SU-DHL-6 (cell line): ENCODE data around the gene ALDH3A1.

Source experiments
- H2AFZ ChIP-seq: fragments of 200-600 bp; sonication (generic); 2 replicates; pipeline ENCODE4 v1.6.1; 2014; ENCODE audit warnings: low read depth, mild to moderate bottlenecking, moderate library complexity, mixed read lengths, antibody characterized with exemption, low read length; ENCODE audit not compliant: severe bottlenecking
- H3F3A ChIP-seq: fragments of 200-600 bp; shearing (Covaris generic); 2 replicates; pipeline ENCODE4 v1.6.0; 2016; ENCODE audit warnings: antibody characterized with exemption, mild to moderate bottlenecking; ENCODE audit not compliant: insufficient read depth
- H3K27ac ChIP-seq: fragments of 200-600 bp; sonication (generic); 2 replicates; pipeline ENCODE4 v1.5.1; 2016; ENCODE audit warnings: low read depth, mild to moderate bottlenecking, low read length, moderate library complexity, mixed read lengths
- H3K27me3 ChIP-seq: fragments of 200-600 bp; sonication (generic), shearing (Covaris generic); 2 replicates; pipeline ENCODE4 v1.6.0; 2014; ENCODE audit warnings: mild to moderate bottlenecking, low read length
- H3K36me3 ChIP-seq: fragments of 200-600 bp; sonication (generic); 2 replicates; pipeline ENCODE4 v1.6.1; 2014; ENCODE audit warnings: mild to moderate bottlenecking, low read length, mixed read lengths
- H3K4me2 ChIP-seq: fragments of 300-600, 200-600 bp; shearing (Covaris generic), sonication (generic); 2 replicates; pipeline ENCODE4 v1.6.0; 2014; ENCODE audit warnings: low read length, low read depth, mild to moderate bottlenecking; ENCODE audit not compliant: poor library complexity, severe bottlenecking
- H3K4me3 ChIP-seq: fragments of 200-600 bp; sonication (generic); 2 replicates; pipeline ENCODE4 v1.5.1; 2014; ENCODE audit warnings: antibody characterized with exemption, low read length, mild to moderate bottlenecking, mixed read lengths; ENCODE audit not compliant: insufficient read depth, poor library complexity, severe bottlenecking
- H3K79me2 ChIP-seq: fragments of 200-600 bp; sonication (generic); 2 replicates; pipeline ENCODE4 v1.6.1; 2014; ENCODE audit warnings: mild to moderate bottlenecking, low read length, moderate library complexity; ENCODE audit not compliant: insufficient read depth
- H3K9ac ChIP-seq: fragments of 200-600 bp; sonication (generic); 2 replicates; pipeline ENCODE4 v1.7.0; 2014; ENCODE audit warnings: mild to moderate bottlenecking, low read length
- H3K9me2 ChIP-seq: fragments of 200-600 bp; sonication (generic); replicated peaks from 2 replicates; pipeline ENCODE4 v1.6.1; 2014; ENCODE audit warnings: low read length; ENCODE audit not compliant: insufficient read depth
- H3K9me3 ChIP-seq: fragments of 200-600 bp; sonication (generic); 2 replicates; pipeline ENCODE4 v1.6.1; 2014; ENCODE audit warnings: low read length, mixed read lengths; ENCODE audit not compliant: insufficient read depth
- H4K20me1 ChIP-seq: fragments of 200-600 bp; sonication (generic); 2 replicates; pipeline ENCODE4 v1.6.1; 2014; ENCODE audit warnings: low read depth, mild to moderate bottlenecking, antibody characterized with exemption, low read length, moderate library complexity, mixed read lengths
- CTCF ChIP-seq: fragments of 200-600 bp; sonication (generic); IDR thresholded peaks from one replicate; pipeline ENCODE4 v1.5.1; 2017; ENCODE audit warnings: antibody characterized with exemption, mild to moderate bottlenecking, low read length, moderate library complexity; ENCODE audit not compliant: insufficient read depth, poor library complexity, severe bottlenecking
- EZH2phosphoT487 ChIP-seq: fragments of 200-600 bp; sonication (generic), shearing (Covaris generic); conservative IDR thresholded peaks from 2 replicates; pipeline ENCODE4 v1.6.1; 2018; ENCODE audit warnings: mild to moderate bottlenecking, antibody characterized with exemption, low read length, moderate library complexity, mixed read lengths

Gene ALDH3A1

GRCh38 chr17:19742495-19742894 lies 5.6 kb downstream of the ALDH3A1 start:
- H3K9me2 ChIP-seq = no peaks in the 10 kb centered on the region
- no peaks in the 10 kb centered on the region for H4K20me1 ChIP-seq
- no peak overlapping the region for H3K27ac ChIP-seq
- TF ChIP-seq EZH2phosphoT487 (no peak), CTCF (no peak)
- H3K36me3 ChIP-seq = no peaks in the 10 kb centered on the region
- no peak overlapping the region for H3K9ac ChIP-seq
- H3K79me2 ChIP-seq = no peaks in the 10 kb centered on the region
- no peak overlapping the region for H3K4me3 ChIP-seq
- no peaks in the 10 kb centered on the region for H3K27me3 ChIP-seq
- H3K4me2 ChIP-seq = no peak overlapping the region
- no peaks in the 10 kb centered on the region for H3K9me3 ChIP-seq
- H3F3A ChIP-seq = no peaks in the 10 kb centered on the region
- H2AFZ ChIP-seq = no peak overlapping the region

GRCh38 chr17:19741832-19742457 lies 6.2 kb downstream of the ALDH3A1 start:
- no peaks in the 10 kb centered on the region for H3K36me3 ChIP-seq
- H3F3A ChIP-seq = no peaks in the 10 kb centered on the region
- H3K4me3 ChIP-seq = no peak overlapping the region
- H3K9ac ChIP-seq = no peak overlapping the region
- H3K79me2 ChIP-seq = no peaks in the 10 kb centered on the region
- H4K20me1 ChIP-seq = no peaks in the 10 kb centered on the region
- TF ChIP-seq EZH2phosphoT487 (no peak), CTCF (no peak)
- H2AFZ ChIP-seq = no peak overlapping the region
- H3K27ac ChIP-seq = no peak overlapping the region
- no peak overlapping the region for H3K4me2 ChIP-seq
- no peaks in the 10 kb centered on the region for H3K9me3 ChIP-seq
- no peaks in the 10 kb centered on the region for H3K27me3 ChIP-seq
- no peaks in the 10 kb centered on the region for H3K9me2 ChIP-seq

- H2AFZ ChIP-seq = no peak overlapping the region
- H4K20me1 ChIP-seq = no peaks in the 10 kb centered on the region
- H3F3A ChIP-seq = no peaks in the 10 kb centered on the region
- no peak overlapping the region for H3K27ac ChIP-seq
- no peak overlapping the region for H3K4me2 ChIP-seq
- no peak overlapping the region for H3K9ac ChIP-seq
- H3K9me2 ChIP-seq = no peaks in the 10 kb centered on the region
- no peaks in the 10 kb centered on the region for H3K36me3 ChIP-seq
- no peak overlapping the region for H3K4me3 ChIP-seq
- H3K9me3 ChIP-seq = no peaks in the 10 kb centered on the region
- TF ChIP-seq EZH2phosphoT487 = no peak
- no peak for TF ChIP-seq CTCF
- H3K79me2 ChIP-seq = no peaks in the 10 kb centered on the region
- H3K27me3 ChIP-seq = no peaks in the 10 kb centered on the region
Measured at GRCh38 chr17:19740933-19741332, 7.2 kb downstream of the ALDH3A1 start.
